Naive B cell (primary cell): ENCODE data around the gene IL32. TPM values are rescaled to one million over a fixed set of nuclear protein-coding genes. Genes with fewer than 3 reads are reported as not detected.

ENCODE experiments used
- ATAC-seq, 2 donors: fragments of 150-1000 bp; cut with Tn5 transposase; 2 replicates each; pipeline ENCODE4 v1.10.0; 2021; ENCODE audit warnings: low read depth in 2 of 2, mild to moderate bottlenecking in 2 of 2, moderate library complexity in 2 of 2
- DNase-seq: peaks from one replicate; pipeline ENCODE4 v3.0.0; 2022
- H3K27ac Mint-ChIP-seq, 6 donors: one replicate each; pipeline ENCODE4 v1.8.0; 2020 to 2022; ENCODE audit warnings: mild to moderate bottlenecking in 6 of 6, mixed read lengths in 6 of 6, moderate library complexity in 5 of 6, inconsistent platforms in 2 of 6
- H3K27me3 Mint-ChIP-seq, 3 donors: one replicate each; pipeline ENCODE4 v1.8.0; 2021 to 2022; ENCODE audit warnings: mixed read lengths in 3 of 3, mild to moderate bottlenecking in 1 of 3
- H3K36me3 Mint-ChIP-seq, 2 donors: one replicate each; pipeline ENCODE4 v1.8.0; 2020 to 2022; ENCODE audit warnings: mixed read lengths in 2 of 2, inconsistent platforms in 1 of 2, mild to moderate bottlenecking in 1 of 2
- H3K4me1 Mint-ChIP-seq, 3 donors: one replicate each; pipeline ENCODE4 v1.8.0; 2020 to 2022; ENCODE audit warnings: mixed read lengths in 3 of 3, inconsistent platforms in 1 of 3, mild to moderate bottlenecking in 1 of 3, moderate library complexity in 1 of 3
- H3K4me3 Mint-ChIP-seq, 8 donors: one replicate each; pipeline ENCODE4 v1.8.0; 2020 to 2022; ENCODE audit warnings: mild to moderate bottlenecking in 8 of 8, mixed read lengths in 8 of 8, moderate library complexity in 8 of 8, inconsistent platforms in 2 of 8
- H3K9me3 Mint-ChIP-seq, 7 donors: one replicate each; pipeline ENCODE4 v1.8.0; 2020 to 2022; ENCODE audit warnings: mixed read lengths in 7 of 7, mild to moderate bottlenecking in 5 of 7, inconsistent platforms in 2 of 7, moderate library complexity in 1 of 7
- polyA plus RNA-seq, 6 donors: library from polyadenylated mRNA; unstranded; fragments of 300-500 nt; fragmentation: Illumina TruSeq; gene quantifications; one replicate each; pipeline ENCODE4 v1.2.3, GENCODE V29; 2021; ENCODE audit warnings: low read depth in 6 of 6

Gene IL32
- polyA plus RNA-seq, 6 donors from 2014 or later, result 3.0 to 15.0 (median 6.2) TPM

DNA sequence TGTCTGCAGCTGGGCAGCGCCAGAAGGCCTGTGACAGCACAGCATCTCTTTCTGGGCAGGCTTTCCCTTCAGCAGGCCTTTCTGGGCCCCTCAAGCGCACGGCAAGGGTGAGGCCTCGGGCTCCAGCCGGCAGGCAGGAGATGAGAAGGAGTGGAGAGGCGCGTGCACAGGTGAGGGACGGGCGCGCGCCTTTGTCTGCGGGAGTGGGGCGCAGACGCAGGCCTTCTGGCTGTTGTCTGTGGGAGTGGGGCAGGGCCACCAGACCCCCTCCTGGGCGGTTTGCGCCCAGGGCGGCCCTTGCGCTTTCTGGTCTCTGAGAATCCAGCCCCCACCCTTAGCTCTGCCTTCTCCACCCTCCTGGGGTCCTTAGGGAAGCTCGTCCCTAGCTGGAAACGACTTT lies 53.4 kb downstream of the IL32 start:
- no peak overlapping the region for H3K27ac Mint-ChIP-seq
- H3K4me1 Mint-ChIP-seq, result peaks cover 5 to 11% (median 6%) of the 10 kb centered on the region in 3 donors
- ATAC-seq, result no peak
- H3K9me3 Mint-ChIP-seq, result no peaks in the 10 kb centered on the region
- H3K36me3 Mint-ChIP-seq, result no peaks in the 10 kb centered on the region
- no peak overlapping the region for H3K4me3 Mint-ChIP-seq
- H3K27me3 Mint-ChIP-seq, result peaks cover 5 to 23% (median 9%) of the 10 kb centered on the region in 3 donors
- no peak for DNase-seq

Other genes with a start within 250 kb of the IL32 start
- 1 to 10 TPM in 4 of 6 donors, under 1 TPM in 1, not detected in 1; 0.51 to 4.4 (median 1.9) TPM for gene PRSS21, start 248.4 kb upstream of the IL32 start, polyA plus RNA-seq
- gene ZG16B, start 235.3 kb upstream of the IL32 start, polyA plus RNA-seq, result not detected
- not detected for gene PRSS22, start 207.5 kb upstream of the IL32 start, polyA plus RNA-seq
- gene FLYWCH2, start 182.4 kb upstream of the IL32 start, polyA plus RNA-seq, result 10 to 100 TPM; 15.6 to 22.6 (median 18.9) TPM
- 10 to 100 TPM in 3 of 6 donors, 1 to 10 TPM in 3; 6.3 to 13.4 (median 9.5) TPM for gene FLYWCH1, start 153.7 kb upstream of the IL32 start, polyA plus RNA-seq
- 1 to 10 TPM in 3 of 6 donors, under 1 TPM in 2, not detected in 1; 0.25 to 4.4 (median 1.2) TPM for gene KREMEN2, start 101.4 kb upstream of the IL32 start, polyA plus RNA-seq
- 1 to 10 TPM in 3 of 6 donors, under 1 TPM in 2, not detected in 1; 0.43 to 1.3 (median 1.1) TPM for gene PAQR4, start 96.3 kb upstream of the IL32 start, polyA plus RNA-seq
- gene PKMYT1, start 85.2 kb upstream of the IL32 start, polyA plus RNA-seq, result under 1 TPM in 4 of 6 donors, not detected in 2; 0.45 to 0.88 (median 0.62) TPM
- not detected for gene CLDN9, start 52.7 kb upstream of the IL32 start, polyA plus RNA-seq
- gene CLDN6, start 47.5 kb upstream of the IL32 start, polyA plus RNA-seq, result not detected
- not detected for gene TNFRSF12A, start 45.3 kb upstream of the IL32 start, polyA plus RNA-seq
- gene HCFC1R1, start 41.7 kb upstream of the IL32 start, polyA plus RNA-seq, result 10 to 100 TPM in 5 of 6 donors, 1 to 10 TPM in 1; 7.6 to 21.4 (median 15.4) TPM
- gene THOC6, start 41.6 kb upstream of the IL32 start, polyA plus RNA-seq, result 10 to 100 TPM; 35.7 to 75.7 (median 48.3) TPM
- not detected for gene BICDL2, start 28.7 kb upstream of the IL32 start, polyA plus RNA-seq
- under 1 TPM in 2 of 6 donors, not detected in 4; 0.29 to 0.55 TPM for gene MMP25, start 19.1 kb upstream of the IL32 start, polyA plus RNA-seq
- gene ZSCAN10, start 33.7 kb downstream of the IL32 start, polyA plus RNA-seq, result not detected
- gene ZNF205, start 46.9 kb downstream of the IL32 start, polyA plus RNA-seq, result under 1 TPM in 1 of 6 donors, not detected in 5; 0.47 TPM
- 1 to 10 TPM in 4 of 6 donors, under 1 TPM in 1, not detected in 1; 0.38 to 2.7 (median 1.6) TPM for gene ZNF213, start 69.4 kb downstream of the IL32 start, polyA plus RNA-seq
- not detected for gene OR1F1, start 122.6 kb downstream of the IL32 start, polyA plus RNA-seq
- gene ZNF200, start 169.5 kb downstream of the IL32 start, polyA plus RNA-seq, result 10 to 100 TPM in 4 of 6 donors, 1 to 10 TPM in 2; 5.4 to 13.8 (median 11.0) TPM
- under 1 TPM in 1 of 6 donors, not detected in 5; 0.25 TPM for gene MEFV, start 191.0 kb downstream of the IL32 start, polyA plus RNA-seq
- 10 to 100 TPM; 39.8 to 65.5 (median 51.6) TPM for gene ZNF263, start 217.9 kb downstream of the IL32 start, polyA plus RNA-seq
- 1 to 10 TPM in 5 of 6 donors, under 1 TPM in 1; 0.52 to 9.7 (median 6.0) TPM for gene TIGD7, start 239.8 kb downstream of the IL32 start, polyA plus RNA-seq
- 10 to 100 TPM; 22.4 to 59.6 (median 30.6) TPM for gene ZNF75A, start 239.9 kb downstream of the IL32 start, polyA plus RNA-seq